HG03460 (cell line): Measurements from ENCODE around the gene DACT2.
"Not testable (repeated sequence)": the region's sequence is repeated elsewhere in the genome, so short reads cannot be mapped to it uniquely, and the experiment has no call there.

Experiments
- ATAC-seq: cut with Tn5 transposase; IDR thresholded peaks from one replicate; pipeline ENCODE4 v1.9.1; 2021; ENCODE audit not compliant: unreplicated experiment

Gene DACT2

DNA sequence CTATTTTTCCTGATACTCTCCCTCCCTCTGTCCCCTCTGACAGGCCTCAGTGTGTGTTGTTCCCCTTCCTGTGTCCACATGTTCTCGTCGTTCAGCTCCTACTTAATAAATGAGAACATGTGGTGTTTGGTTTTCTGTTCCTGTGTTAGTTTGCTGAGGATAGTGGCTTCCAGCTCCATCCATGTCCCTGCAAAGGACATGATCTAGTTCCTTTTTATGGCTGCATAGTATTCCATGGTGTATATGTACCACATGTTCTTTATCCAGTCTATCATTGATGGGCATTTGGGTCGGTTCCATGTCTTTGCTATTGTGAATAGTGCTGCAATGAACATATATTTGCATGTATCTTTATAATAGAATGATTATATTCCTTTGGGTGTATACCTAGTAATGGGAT is 51.8 kb downstream of the DACT2 start:
- ATAC-seq = not testable (repeated sequence)

GRCh38 chr6:168265827-168266815 is 53.5 kb downstream of the DACT2 start:
- ATAC-seq = no peak

- no peak for ATAC-seq
These were observed 54.2 kb downstream of the DACT2 start for GRCh38 chr6:168265394-168265793.

- no peak for ATAC-seq
These were observed 54.8 kb downstream of the DACT2 start for GRCh38 chr6:168264593-168265335.

GRCh38 chr6:168263351-168263905 is 56.1 kb downstream of the DACT2 start:
- no peak for ATAC-seq

DNA sequence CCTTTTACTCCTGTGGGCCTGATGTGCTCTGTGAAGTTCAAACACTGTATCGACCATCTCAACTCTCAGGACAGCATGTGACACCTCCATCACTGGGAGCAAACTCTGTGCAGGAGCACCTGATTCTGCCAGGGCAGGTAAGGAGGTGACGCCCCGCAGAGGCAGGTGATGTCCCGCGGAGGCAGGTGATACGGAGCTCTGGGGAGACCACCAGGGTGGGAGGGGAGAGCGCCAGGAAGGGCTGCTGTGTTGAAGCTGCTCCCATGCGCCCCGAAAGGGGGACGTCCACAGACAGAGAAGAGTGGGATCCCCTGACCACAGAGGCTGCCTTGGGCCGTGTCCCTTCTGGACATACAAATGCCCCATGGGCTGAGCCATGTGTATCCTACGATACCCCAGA is 58.3 kb downstream of the DACT2 start:
- no peak for ATAC-seq

DNA sequence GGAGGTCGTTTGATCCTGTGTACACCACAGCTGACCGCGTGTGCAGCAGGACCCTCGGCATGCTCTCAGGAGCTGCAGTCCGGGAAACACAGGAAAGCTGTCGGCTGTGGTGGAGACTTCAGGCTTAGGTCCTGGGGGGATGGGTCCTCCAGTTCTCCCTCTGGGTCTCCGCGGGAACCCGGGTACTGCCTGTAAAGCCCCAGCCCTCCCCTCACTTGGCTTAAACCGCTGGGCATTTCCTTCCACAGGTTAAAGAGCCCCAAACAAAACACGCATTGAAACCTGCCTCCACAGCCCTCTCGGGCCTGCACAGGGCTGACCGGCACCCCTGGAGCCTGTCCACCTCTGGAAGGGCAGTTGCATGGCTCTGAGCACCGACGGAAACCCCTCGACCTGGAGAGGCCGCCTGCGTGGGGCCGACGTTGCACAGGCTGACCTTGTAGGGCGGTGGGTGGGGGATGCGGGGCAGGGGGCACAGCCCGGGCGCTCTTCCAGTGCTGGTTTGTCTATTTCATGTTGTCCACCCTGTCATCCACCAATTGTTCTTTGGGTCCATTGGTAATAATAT is 59.1 kb downstream of the DACT2 start:
- no peak for ATAC-seq

GRCh38 chr6:168258795-168259194 is 60.8 kb downstream of the DACT2 start:
- ATAC-seq = no peak

DNA sequence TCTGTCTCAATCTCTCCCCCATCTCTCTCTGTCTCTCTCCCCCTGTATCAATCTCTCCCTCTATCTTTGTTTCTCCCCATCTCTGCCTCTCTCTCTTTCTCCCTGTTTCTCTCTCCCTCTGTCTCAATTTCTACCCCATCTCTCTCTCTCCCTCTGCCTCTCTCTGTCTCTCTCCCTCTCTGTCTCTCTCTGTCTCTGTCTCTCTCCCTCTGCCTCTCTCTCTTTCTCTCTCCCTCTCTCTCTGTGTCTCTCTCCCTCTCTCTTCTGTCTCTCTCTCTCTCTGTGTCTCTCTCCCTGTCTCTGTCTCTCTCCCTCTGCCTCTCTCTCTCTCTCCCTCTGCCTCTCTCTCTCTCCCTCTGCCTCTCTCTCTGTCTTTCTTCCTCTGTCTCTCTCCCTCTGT is 62.6 kb downstream of the DACT2 start:
- ATAC-seq = no peak
